H1 (cell line): ENCODE measurements around the gene MSH4. TPM values are rescaled to one million over a fixed set of nuclear protein-coding genes. Genes with fewer than 3 reads are reported as not detected.

Experiments used
- EGR1 ChIP-seq: IDR thresholded peaks from 2 replicates; pipeline ENCODE4 v1.6.1; 2011; ENCODE audit warnings: low read depth, low read length, borderline replicate concordance
- TEAD4 ChIP-seq: IDR thresholded peaks from 2 replicates; pipeline ENCODE4 v1.6.1; 2012; ENCODE audit warnings: low read depth, low read length, inconsistent platforms, mixed read lengths
- polyA plus RNA-seq, 7 experiments: library from polyadenylated mRNA; depleted of rRNA in 3 of 7; stranded (reverse) in 5 of 7; unstranded in 2 of 7; fragments of >200 nt in 5 of 7; fragments of 200-250 nt in 2 of 7; gene quantifications; 1 replicate in 5 of 7; 2 replicates in 1 of 7; 4 replicates in 1 of 7; pipeline versions ENCODE4 v1.2.1 to v1.2.3, GENCODE V29; 2011 to 2013; ENCODE audit warnings: missing spikeins in 2 of 7, mixed read lengths in 2 of 7
- total RNA-seq: library from RNA; stranded (reverse); fragmentation: NEBNext Ultra II Directional; extraction: Animal tissue kit (Norgen Biotek cat#: 25700); gene quantifications from 2 replicates; pipeline ENCODE4 v1.2.1, GENCODE V29; 2021
- TF ChIP-seq, protein P1 (sequence below): fragments of 300-600 bp; sonication (generic); IDR thresholded peaks from 2 replicates; pipeline ENCODE4 v1.7.1; 2012; ENCODE audit warnings: low read length, moderate library complexity, mild to moderate bottlenecking, inconsistent platforms; ENCODE audit not compliant: insufficient replicate concordance

The MSH4 gene
- total and polyA plus RNA-seq, 2 of the 8 experiments (the other 6 are each of a cell fraction or from before 2014, with no cell fraction given): 0.03 to 0.22 TPM

GRCh38 chr1:75908717-75909152, 112.1 kb downstream of the MSH4 start (continued):
- TF ChIP-seq, protein P1, sequence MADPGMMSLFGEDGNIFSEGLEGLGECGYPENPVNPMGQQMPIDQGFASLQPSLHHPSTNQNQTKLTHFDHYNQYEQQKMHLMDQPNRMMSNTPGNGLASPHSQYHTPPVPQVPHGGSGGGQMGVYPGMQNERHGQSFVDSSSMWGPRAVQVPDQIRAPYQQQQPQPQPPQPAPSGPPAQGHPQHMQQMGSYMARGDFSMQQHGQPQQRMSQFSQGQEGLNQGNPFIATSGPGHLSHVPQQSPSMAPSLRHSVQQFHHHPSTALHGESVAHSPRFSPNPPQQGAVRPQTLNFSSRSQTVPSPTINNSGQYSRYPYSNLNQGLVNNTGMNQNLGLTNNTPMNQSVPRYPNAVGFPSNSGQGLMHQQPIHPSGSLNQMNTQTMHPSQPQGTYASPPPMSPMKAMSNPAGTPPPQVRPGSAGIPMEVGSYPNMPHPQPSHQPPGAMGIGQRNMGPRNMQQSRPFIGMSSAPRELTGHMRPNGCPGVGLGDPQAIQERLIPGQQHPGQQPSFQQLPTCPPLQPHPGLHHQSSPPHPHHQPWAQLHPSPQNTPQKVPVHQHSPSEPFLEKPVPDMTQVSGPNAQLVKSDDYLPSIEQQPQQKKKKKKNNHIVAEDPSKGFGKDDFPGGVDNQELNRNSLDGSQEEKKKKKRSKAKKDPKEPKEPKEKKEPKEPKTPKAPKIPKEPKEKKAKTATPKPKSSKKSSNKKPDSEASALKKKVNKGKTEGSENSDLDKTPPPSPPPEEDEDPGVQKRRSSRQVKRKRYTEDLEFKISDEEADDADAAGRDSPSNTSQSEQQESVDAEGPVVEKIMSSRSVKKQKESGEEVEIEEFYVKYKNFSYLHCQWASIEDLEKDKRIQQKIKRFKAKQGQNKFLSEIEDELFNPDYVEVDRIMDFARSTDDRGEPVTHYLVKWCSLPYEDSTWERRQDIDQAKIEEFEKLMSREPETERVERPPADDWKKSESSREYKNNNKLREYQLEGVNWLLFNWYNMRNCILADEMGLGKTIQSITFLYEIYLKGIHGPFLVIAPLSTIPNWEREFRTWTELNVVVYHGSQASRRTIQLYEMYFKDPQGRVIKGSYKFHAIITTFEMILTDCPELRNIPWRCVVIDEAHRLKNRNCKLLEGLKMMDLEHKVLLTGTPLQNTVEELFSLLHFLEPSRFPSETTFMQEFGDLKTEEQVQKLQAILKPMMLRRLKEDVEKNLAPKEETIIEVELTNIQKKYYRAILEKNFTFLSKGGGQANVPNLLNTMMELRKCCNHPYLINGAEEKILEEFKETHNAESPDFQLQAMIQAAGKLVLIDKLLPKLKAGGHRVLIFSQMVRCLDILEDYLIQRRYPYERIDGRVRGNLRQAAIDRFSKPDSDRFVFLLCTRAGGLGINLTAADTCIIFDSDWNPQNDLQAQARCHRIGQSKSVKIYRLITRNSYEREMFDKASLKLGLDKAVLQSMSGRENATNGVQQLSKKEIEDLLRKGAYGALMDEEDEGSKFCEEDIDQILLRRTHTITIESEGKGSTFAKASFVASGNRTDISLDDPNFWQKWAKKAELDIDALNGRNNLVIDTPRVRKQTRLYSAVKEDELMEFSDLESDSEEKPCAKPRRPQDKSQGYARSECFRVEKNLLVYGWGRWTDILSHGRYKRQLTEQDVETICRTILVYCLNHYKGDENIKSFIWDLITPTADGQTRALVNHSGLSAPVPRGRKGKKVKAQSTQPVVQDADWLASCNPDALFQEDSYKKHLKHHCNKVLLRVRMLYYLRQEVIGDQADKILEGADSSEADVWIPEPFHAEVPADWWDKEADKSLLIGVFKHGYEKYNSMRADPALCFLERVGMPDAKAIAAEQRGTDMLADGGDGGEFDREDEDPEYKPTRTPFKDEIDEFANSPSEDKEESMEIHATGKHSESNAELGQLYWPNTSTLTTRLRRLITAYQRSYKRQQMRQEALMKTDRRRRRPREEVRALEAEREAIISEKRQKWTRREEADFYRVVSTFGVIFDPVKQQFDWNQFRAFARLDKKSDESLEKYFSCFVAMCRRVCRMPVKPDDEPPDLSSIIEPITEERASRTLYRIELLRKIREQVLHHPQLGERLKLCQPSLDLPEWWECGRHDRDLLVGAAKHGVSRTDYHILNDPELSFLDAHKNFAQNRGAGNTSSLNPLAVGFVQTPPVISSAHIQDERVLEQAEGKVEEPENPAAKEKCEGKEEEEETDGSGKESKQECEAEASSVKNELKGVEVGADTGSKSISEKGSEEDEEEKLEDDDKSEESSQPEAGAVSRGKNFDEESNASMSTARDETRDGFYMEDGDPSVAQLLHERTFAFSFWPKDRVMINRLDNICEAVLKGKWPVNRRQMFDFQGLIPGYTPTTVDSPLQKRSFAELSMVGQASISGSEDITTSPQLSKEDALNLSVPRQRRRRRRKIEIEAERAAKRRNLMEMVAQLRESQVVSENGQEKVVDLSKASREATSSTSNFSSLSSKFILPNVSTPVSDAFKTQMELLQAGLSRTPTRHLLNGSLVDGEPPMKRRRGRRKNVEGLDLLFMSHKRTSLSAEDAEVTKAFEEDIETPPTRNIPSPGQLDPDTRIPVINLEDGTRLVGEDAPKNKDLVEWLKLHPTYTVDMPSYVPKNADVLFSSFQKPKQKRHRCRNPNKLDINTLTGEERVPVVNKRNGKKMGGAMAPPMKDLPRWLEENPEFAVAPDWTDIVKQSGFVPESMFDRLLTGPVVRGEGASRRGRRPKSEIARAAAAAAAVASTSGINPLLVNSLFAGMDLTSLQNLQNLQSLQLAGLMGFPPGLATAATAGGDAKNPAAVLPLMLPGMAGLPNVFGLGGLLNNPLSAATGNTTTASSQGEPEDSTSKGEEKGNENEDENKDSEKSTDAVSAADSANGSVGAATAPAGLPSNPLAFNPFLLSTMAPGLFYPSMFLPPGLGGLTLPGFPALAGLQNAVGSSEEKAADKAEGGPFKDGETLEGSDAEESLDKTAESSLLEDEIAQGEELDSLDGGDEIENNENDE: no peak
- TF ChIP-seq EGR1: no peak
- 0 out of 2 replicates have a peak, but pooled peaks have one; percentile 24 for TF ChIP-seq TEAD4
- TF ChIP-seq, all 59 proteins: peak for 3
